Ovary (tissue), 3 donors: ENCODE measurements around the gene ZNF205.

Experiments used
- CTCF ChIP-seq, 3 donors: fragments of 450-650 bp in 2 of 3; fragments of 200-600 bp in 1 of 3; IDR thresholded peaks; one replicate each; pipeline versions ENCODE4 v1.5.1 to v1.8.0; 2016 to 2022; ENCODE audit warnings: antibody characterized with exemption in 3 of 3, mild to moderate bottlenecking in 1 of 3
- EP300 ChIP-seq: sonication (generic); formaldehyde crosslinking; IDR thresholded peaks from one replicate; pipeline ENCODE4 v1.6.1; 2017; ENCODE audit warnings: antibody characterized with exemption
- donor health status: DM: no; HTN: no; CAD: no.

DNA sequence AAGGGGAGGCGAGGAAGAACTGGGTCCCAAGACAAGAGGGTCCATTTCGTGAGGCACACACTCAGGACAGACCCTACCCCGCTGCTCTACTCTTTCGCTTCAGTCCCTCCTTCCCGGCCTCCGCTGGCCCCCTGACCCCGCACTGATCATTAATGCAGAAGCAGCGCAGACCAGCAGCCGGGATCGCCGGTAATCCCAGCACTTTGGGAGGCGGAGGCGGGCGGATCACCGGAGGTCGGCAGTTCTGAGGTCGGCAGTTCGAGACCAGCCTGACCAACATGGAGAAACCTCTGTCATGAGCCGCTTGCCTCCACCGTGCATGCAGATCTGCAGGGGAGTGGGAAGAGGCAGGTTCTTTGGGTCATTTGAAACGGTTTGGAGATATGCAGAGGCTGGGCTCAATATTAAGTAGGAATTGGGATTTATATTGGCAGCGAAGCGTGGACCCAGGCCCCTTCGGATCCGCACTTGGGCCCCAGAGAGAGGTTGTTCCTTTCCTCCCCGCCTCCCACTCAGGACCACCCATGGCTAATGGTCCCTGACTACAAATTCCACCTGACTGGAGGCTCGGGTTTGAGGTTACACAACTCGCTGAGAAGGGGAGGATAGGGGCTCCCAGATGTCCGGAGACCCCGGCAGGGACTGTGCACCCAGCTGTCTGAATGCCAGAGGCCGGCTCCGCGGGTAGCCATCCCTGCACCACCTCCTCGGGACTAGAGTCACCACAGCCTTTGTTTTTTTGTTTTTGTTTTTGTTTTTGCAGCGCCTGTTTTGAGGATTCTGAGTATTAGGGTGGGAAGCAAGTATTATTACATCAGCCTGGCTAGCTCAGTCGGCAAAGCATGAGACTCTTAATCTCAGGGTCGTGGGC lies 52.0 kb downstream of the ZNF205 start:
- TF ChIP-seq EP300 = no peak
- no peak for TF ChIP-seq CTCF (IDR thresholded peaks at IDR 0.05)
